HCT116 (cell line): ENCODE data around the gene MRPL37. TPM values are rescaled to one million over a fixed set of nuclear protein-coding genes. Genes with fewer than 3 reads are reported as not detected.

Experiments used
- ATAC-seq: fragments of 200-7000 bp; cut with Tn5 transposase; 2 replicates; pipeline ENCODE4 v1.9.1; 2020; ENCODE audit warnings: mild to moderate bottlenecking, moderate library complexity
- BruUV-seq: library from RNA; stranded (reverse); fragments of 400-500 nt; replicated peaks from 2 replicates; lab custom pipeline; 2021; lab: Mats Ljungman, UMichigan
- CTCF ChIA-PET: fragments of 300-600 bp; sonication (Branson Sonifier 250); formaldehyde crosslinking; loops from one replicate; lab custom pipeline; 2021; ENCODE audit warnings: antibody characterized with exemption; lab: Charles Lee
- POLR2A ChIA-PET: fragments of 300-600, 350-600 bp; sonication (Branson Sonifier 250); formaldehyde crosslinking; loops from one replicate; lab custom pipeline; 2021; ENCODE audit warnings: antibody characterized with exemption; lab: Charles Lee
- RAD21 ChIA-PET, 2 experiments: fragments of 300-600 bp; sonication (Branson Sonifier 250); formaldehyde crosslinking; loops; one replicate each; lab custom pipeline; 2023; ENCODE audit warnings: low total read pairs in 2 of 2; ENCODE audit not compliant: uncharacterized antibody in 2 of 2, unreplicated experiment in 2 of 2, low non-redundant PET in 1 of 2; lab: Charles Lee
- DNase-seq: peaks from one replicate; pipeline ENCODE4 v3.0.0-alpha.2; 2010; ENCODE audit warnings: low read depth, low spot score
- H2AFZ ChIP-seq: fragments of 200-600 bp; shearing (Covaris generic), sonication (generic); 2 replicates; pipeline ENCODE4 v1.6.1; 2017; ENCODE audit warnings: low read depth, mixed run types, mixed read lengths, antibody characterized with exemption, low read length; ENCODE audit not compliant: poor library complexity, severe bottlenecking
- H3K27ac ChIP-seq: 2 replicates; pipeline ENCODE4 v1.5.1; 2012; ENCODE audit warnings: low read depth, low read length
- H3K27me3 ChIP-seq: fragments of 200-600 bp; sonication (generic); 2 replicates; pipeline ENCODE4 v1.6.1; 2016; ENCODE audit warnings: mixed run types, low read length, mixed read lengths; ENCODE audit not compliant: insufficient read depth
- H3K36me3 ChIP-seq, 2 experiments: fragments of 200-500 bp in 1 of 2; fragments of 200-600 bp in 1 of 2; sonication (Bioruptor generic) in 1 of 2; sonication (generic) in 1 of 2; 2 replicates each; pipeline versions ENCODE4 v1.5.1 to v1.6.1; 2014 to 2016; ENCODE audit warnings: low read length in 2 of 2, inconsistent platforms in 1 of 2, mixed read lengths in 1 of 2, mixed run types in 1 of 2; ENCODE audit not compliant: insufficient read depth in 2 of 2, control insufficient read depth in 1 of 2
- H3K4me1 ChIP-seq, 2 experiments: fragments of 200-600 bp in 1 of 2; sonication (generic) in 1 of 2; 2 replicates each; pipeline versions ENCODE4 v1.5.1 to v1.6.1; 2012 to 2017; ENCODE audit warnings: low read length in 2 of 2, inconsistent platforms in 1 of 2, mild to moderate bottlenecking in 1 of 2, mixed read lengths in 1 of 2, mixed run types in 1 of 2, moderate library complexity in 1 of 2; ENCODE audit not compliant: insufficient read depth in 2 of 2, control insufficient read depth in 1 of 2
- H3K4me2 ChIP-seq: fragments of 200-600 bp; sonication (generic); 2 replicates; pipeline ENCODE4 v1.6.1; 2017; ENCODE audit warnings: mixed run types, low read length, mixed read lengths
- H3K4me3 ChIP-seq, 2 experiments: fragments of 200-600 bp in 1 of 2; sonication (generic) in 1 of 2; replicated peaks in 1 of 2; 2 replicates each; pipeline ENCODE4 v1.5.1; 2011 to 2016; ENCODE audit warnings: low read length in 2 of 2, control low read depth in 1 of 2, low read depth in 1 of 2, mild to moderate bottlenecking in 1 of 2, mixed read lengths in 1 of 2, mixed run types in 1 of 2
- H3K79me2 ChIP-seq: fragments of 200-600 bp; sonication (generic); 2 replicates; pipeline ENCODE4 v1.6.1; 2017; ENCODE audit warnings: mild to moderate bottlenecking, mixed run types, low read length, moderate library complexity, mixed read lengths; ENCODE audit not compliant: insufficient read depth
- H3K9ac ChIP-seq: fragments of 200-600 bp; sonication (generic); 2 replicates; pipeline ENCODE4 v1.6.1; 2016; ENCODE audit warnings: low read length, mixed read lengths
- H3K9me2 ChIP-seq: fragments of 200-600 bp; sonication (generic), shearing (Covaris generic); 2 replicates; pipeline ENCODE4 v1.6.1; 2017; ENCODE audit warnings: mixed run types, mild to moderate bottlenecking, moderate library complexity; ENCODE audit not compliant: insufficient read depth
- H3K9me3 ChIP-seq, 2 experiments: fragments of 200-500 bp in 1 of 2; fragments of 200-600 bp in 1 of 2; sonication (Bioruptor generic) in 1 of 2; sonication (generic) in 1 of 2; 2 replicates each; pipeline ENCODE4 v1.6.1; 2014 to 2017; ENCODE audit warnings: low read length in 2 of 2, mixed read lengths in 2 of 2, inconsistent platforms in 1 of 2, low read depth in 1 of 2, mild to moderate bottlenecking in 1 of 2, mixed run types in 1 of 2, moderate library complexity in 1 of 2; ENCODE audit not compliant: control insufficient read depth in 1 of 2, insufficient read depth in 1 of 2
- H4K20me1 ChIP-seq: fragments of 200-600 bp; sonication (generic), shearing (Covaris generic); 2 replicates; pipeline ENCODE4 v1.6.1; 2017; ENCODE audit warnings: mixed run types, mild to moderate bottlenecking, moderate library complexity; ENCODE audit not compliant: insufficient read depth
- ATF3 ChIP-seq: IDR thresholded peaks from 2 replicates; pipeline ENCODE4 v1.6.1; 2012
- CBX3 ChIP-seq: IDR thresholded peaks from 2 replicates; pipeline ENCODE4 v1.6.1; 2012; ENCODE audit warnings: low read depth
- CEBPB ChIP-seq: IDR thresholded peaks from 2 replicates; pipeline ENCODE4 v1.6.1; 2012; ENCODE audit warnings: low read depth
- CTCF ChIP-seq, 3 experiments: fragments of 200-600 bp in 1 of 3; sonication (generic) in 1 of 3; IDR thresholded peaks in 2 of 3; conservative IDR thresholded peaks in 1 of 3; 2 replicates each; pipeline ENCODE4 v1.5.1; 2012 to 2017; ENCODE audit warnings: low read depth in 2 of 3, low read length in 2 of 3, antibody characterized with exemption in 1 of 3, borderline replicate concordance in 1 of 3, control low read depth in 1 of 3, mild to moderate bottlenecking in 1 of 3, mixed read lengths in 1 of 3, mixed run types in 1 of 3, moderate library complexity in 1 of 3; ENCODE audit not compliant: insufficient read depth in 1 of 3
- EGR1 ChIP-seq: IDR thresholded peaks from 2 replicates; pipeline ENCODE4 v1.6.1; 2012; ENCODE audit warnings: low read depth
- EZH2 ChIP-seq: fragments of 200-600 bp; sonication (generic); IDR thresholded peaks from 2 replicates; pipeline ENCODE4 v1.6.1; 2017; ENCODE audit warnings: antibody characterized with exemption, mixed run types
- POLR2A ChIP-seq: IDR thresholded peaks from 2 replicates; pipeline ENCODE4 v1.7.0; 2011; ENCODE audit warnings: borderline replicate concordance; ENCODE audit not compliant: insufficient read depth, insufficient read length; ENCODE audit errors: extremely low read depth
- REST ChIP-seq: IDR thresholded peaks from 2 replicates; pipeline ENCODE4 v1.6.1; 2012; ENCODE audit warnings: low read depth
- SIN3A ChIP-seq: IDR thresholded peaks from 2 replicates; pipeline ENCODE4 v1.6.1; 2012; ENCODE audit warnings: low read depth
- SP1 ChIP-seq: IDR thresholded peaks from 2 replicates; pipeline ENCODE4 v1.6.1; 2012; ENCODE audit warnings: low read depth
- YY1 ChIP-seq: IDR thresholded peaks from 2 replicates; pipeline ENCODE4 v1.6.1; 2011; ENCODE audit warnings: low read length, low read depth, moderate library complexity, mild to moderate bottlenecking; ENCODE audit not compliant: insufficient replicate concordance; ENCODE audit errors: extremely low read depth
- ZNF274 ChIP-seq: fragments of 200-500 bp; sonication (Bioruptor generic); IDR thresholded peaks from 2 replicates; pipeline ENCODE4 v1.6.1; 2014; ENCODE audit warnings: mild to moderate bottlenecking, low read depth, low read length, inconsistent platforms
- intact Hi-C: fragments of 100-400 bp; cut with micrococcal nuclease; formaldehyde crosslinking; loops from 2 replicates; pipeline ENCODE4 v1.10.0; 2022
- total RNA-seq: library from RNA; stranded (reverse); gene quantifications from one replicate; pipeline ENCODE4 v1.2.1, GENCODE V29; 2021; ENCODE audit not compliant: unreplicated experiment

MRPL37 gene
- total RNA-seq, 1 experiment from 2014 or later, result 132 TPM

- Histone ChIP-seq H3K36me3 (no peaks in the 10 kb centered on the region), H3K9ac (no peak overlapping the region), H3K4me3 (no peak overlapping the region), H4K20me1 (no peaks in the 10 kb centered on the region), H3K79me2 (no peaks in the 10 kb centered on the region), H2AFZ (no peak overlapping the region), H3K9me3 (no peaks in the 10 kb centered on the region), H3K4me1 (peaks cover 23 to 37% of the 10 kb centered on the region in 2 experiments), H3K27me3 (no peaks in the 10 kb centered on the region), H3K4me2 (peak overlapping the region; percentile 39), H3K27ac (peak overlapping the region; percentile 49), H3K9me2 (no peaks in the 10 kb centered on the region)
- POLR2A ChIA-PET, result interaction anchor here (0.7 to 1.2 kb wide), 2 partner anchors 21 to 30 kb away, joined by 3 read pairs; partner anchors contain the start of genes CYB5RL and MRPL37
- CTCF ChIA-PET, result interaction anchor here (0.6 to 1.2 kb wide), 2 partner anchors 17 to 271 kb away, joined by 3 read pairs; no protein-coding TSS in a partner anchor
- intact Hi-C loops, result no loop called here
- RAD21 ChIA-PET, result no interaction called here
- BruUV-seq, result no TSS peak
- no peak for TF ChIP-seq CEBPB
- 0 out of 2 replicates have a peak, but pooled peaks have one; percentile 16 for TF ChIP-seq SP1
- ATAC-seq, result peak; percentile 50
- peak; percentile 21 for DNase-seq
Measured at GRCh38 chr1:54229281-54229891, 29.4 kb downstream of the MRPL37 start.

- Histone ChIP-seq H3K36me3 (no peaks in the 10 kb centered on the region), H2AFZ (no peak overlapping the region), H3K9ac (no peak overlapping the region), H4K20me1 (no peaks in the 10 kb centered on the region), H3K4me2 (no peak overlapping the region), H3K9me3 (no peaks in the 10 kb centered on the region), H3K9me2 (no peaks in the 10 kb centered on the region), H3K27ac (no peak overlapping the region), H3K4me1 (peaks cover 23 to 37% of the 10 kb centered on the region in 2 experiments), H3K4me3 (no peak overlapping the region), H3K27me3 (no peaks in the 10 kb centered on the region), H3K79me2 (no peaks in the 10 kb centered on the region)
- DNase-seq, result no peak
- ATAC-seq, result no peak
- intact Hi-C loops, result no loop called here
- RAD21 ChIA-PET, result no interaction called here
- POLR2A ChIA-PET, result no interaction called here
- no TSS peak for BruUV-seq
- CTCF ChIA-PET, result no interaction called here
- TF ChIP-seq YY1 (no peak), CBX3 (no peak), SIN3A (no peak), ZNF274 (no peak), POLR2A (no peak), REST (no peak), CTCF (IDR thresholded peaks at IDR 0.05 in 2 of 3, conservative IDR thresholded peaks at IDR 0.05 in 1 of 3; ENCODE audit: borderline replicate concordance in 1 of 3, insufficient read depth in 1 of 3, low read depth in 2 of 3, low read length in 2 of 3) (no peak), EZH2 (no peak), ATF3 (no peak), EGR1 (no peak)
Measured at GRCh38 chr1:54230507-54231339, 30.8 kb downstream of the MRPL37 start.
